Suprapubic skin (tissue), 4 donors: Measurements from ENCODE around the gene MEX3D.

Source experiments
- CTCF ChIP-seq, 2 donors: fragments of 200-600 bp in 1 of 2; fragments of 450-650 bp in 1 of 2; sonication (generic) in 1 of 2; IDR thresholded peaks; one replicate each; pipeline ENCODE4 v1.5.1; 2016 to 2019; ENCODE audit warnings: antibody characterized with exemption in 2 of 2, mild to moderate bottlenecking in 1 of 2, moderate library complexity in 1 of 2
- EP300 ChIP-seq: sonication (generic); formaldehyde crosslinking; IDR thresholded peaks from one replicate; pipeline ENCODE4 v1.6.1; 2017; ENCODE audit warnings: antibody characterized with exemption
- POLR2A ChIP-seq, 2 donors: fragments of 450-650 bp; IDR thresholded peaks; one replicate each; pipeline ENCODE4 v1.6.1; 2017; ENCODE audit warnings: antibody characterized with exemption in 2 of 2, mild to moderate bottlenecking in 2 of 2, moderate library complexity in 2 of 2
- POLR2AphosphoS5 ChIP-seq, 3 donors: sonication (generic); formaldehyde crosslinking; IDR thresholded peaks; one replicate each; pipeline ENCODE4 v1.6.1; 2017; ENCODE audit warnings: antibody characterized with exemption in 3 of 3

- TF ChIP-seq CTCF (IDR thresholded peaks at IDR 0.05) (no peak), POLR2AphosphoS5 (IDR thresholded peaks at IDR 0.05) (no peak), EP300 (no peak), POLR2A (IDR thresholded peaks at IDR 0.05) (no peak)
Measured at GRCh38 chr19:1514295-1514661, 53.8 kb downstream of the MEX3D start.
